ENCODE data around the gene PNPLA7. TPM values are rescaled to one million over a fixed set of nuclear protein-coding genes. Genes with fewer than 3 reads are reported as not detected.

The PNPLA7 gene
- total and polyA plus RNA-seq, 2 of the 8 experiments (the other 6 are each of a cell fraction or from before 2014, with no cell fraction given): 0.35 to 0.47 TPM

- TF ChIP-seq CHD7 (IDR thresholded peaks at IDR 0.05; ENCODE audit: insufficient replicate concordance, low read length) (no peak), SAP30 (IDR thresholded peaks at IDR 0.05; ENCODE audit: insufficient read depth, insufficient replicate concordance, low read length) (no peak), POLR2A (IDR thresholded peaks at IDR 0.05; ENCODE audit: control extremely low read depth in 1 of 2, low read depth in 2 of 2, low read length in 2 of 2) (no peak), BCL11A (IDR thresholded peaks at IDR 0.05; ENCODE audit: low read depth in 2 of 2, low read length in 2 of 2) (no peak), NANOG (IDR thresholded peaks at IDR 0.05; ENCODE audit: insufficient read depth, low read depth, low read length, poor library complexity, severe bottlenecking) (no peak), KDM1A (IDR thresholded peaks at IDR 0.05; ENCODE audit: borderline replicate concordance, low read length) (no peak), EP300 (IDR thresholded peaks at IDR 0.05; ENCODE audit: borderline replicate concordance in 1 of 2, low read depth in 2 of 2, low read length in 2 of 2) (no peak), TAF1 (IDR thresholded peaks at IDR 0.05; ENCODE audit: low read depth, low read length) (no peak), RAD21 (IDR thresholded peaks at IDR 0.05 in 1 of 2, conservative IDR thresholded peaks at IDR 0.05 in 1 of 2; ENCODE audit: low read depth in 2 of 2, low read length in 2 of 2) (no peak), ASH2L (IDR thresholded peaks at IDR 0.05; ENCODE audit: low read length) (no peak), FOSL1 (IDR thresholded peaks at IDR 0.05; ENCODE audit: insufficient read depth, low read depth, low read length) (no peak), SP4 (IDR thresholded peaks at IDR 0.05; ENCODE audit: low read length) (no peak)
These were observed 43.0 kb upstream of the PNPLA7 start (continued) for GRCh38 chr9:137593176-137593575.

Data from H1 (cell line).